ENCODE measurements around the gene RCOR1. TPM values are rescaled to one million over a fixed set of nuclear protein-coding genes. Genes with fewer than 3 reads are reported as not detected.

The RCOR1 gene
- total RNA-seq, 2 donors from 2014 or later, result 17.1 to 17.5 TPM

- ATAC-seq (no peak), DNase-seq (ENCODE audit: low spot score) (no peak)
- Mint-ChIP-seq H3K27ac (no peak overlapping the region), H3K27me3 (peaks cover 0 to 3% of the 10 kb centered on the region in 2 donors), H3K9me3 (no peaks in the 10 kb centered on the region), H3K36me3 (no peaks in the 10 kb centered on the region), H3K4me3 (no peak overlapping the region), H3K4me1 (ENCODE audit: low read depth in 2 of 2) (no peaks in the 10 kb centered on the region)
These were observed 13.6 kb upstream of the RCOR1 start for GRCh38 chr14:102578821-102579220.

- H3K4me3 Mint-ChIP-seq, result no peak overlapping the region
- no peaks in the 10 kb centered on the region for H3K9me3 Mint-ChIP-seq
- H3K27me3 Mint-ChIP-seq, result peaks cover 0 to 3% of the 10 kb centered on the region in 2 donors
These were observed 12.5 kb upstream of the RCOR1 start for GRCh38 chr14:102579696-102580549.

GRCh38 chr14:102580550-102581110 is 11.8 kb upstream of the RCOR1 start:
- Mint-ChIP-seq H3K27ac (no peak overlapping the region), H3K27me3 (no peaks in the 10 kb centered on the region), H3K4me1 (ENCODE audit: low read depth in 2 of 2) (no peaks in the 10 kb centered on the region), H3K9me3 (no peaks in the 10 kb centered on the region), H3K36me3 (no peaks in the 10 kb centered on the region), H3K4me3 (no peak overlapping the region)
- ATAC-seq (no peak), DNase-seq (ENCODE audit: low spot score) (no peak)

More at GRCh38 chr14:102579696-102580549, 12.5 kb upstream of the RCOR1 start:
- Mint-ChIP-seq H3K36me3 (no peaks in the 10 kb centered on the region), H3K4me1 (ENCODE audit: low read depth in 2 of 2) (no peaks in the 10 kb centered on the region), H3K27ac (no peak overlapping the region)
- ATAC-seq (no peak), DNase-seq (ENCODE audit: low spot score) (no peak)

DNA sequence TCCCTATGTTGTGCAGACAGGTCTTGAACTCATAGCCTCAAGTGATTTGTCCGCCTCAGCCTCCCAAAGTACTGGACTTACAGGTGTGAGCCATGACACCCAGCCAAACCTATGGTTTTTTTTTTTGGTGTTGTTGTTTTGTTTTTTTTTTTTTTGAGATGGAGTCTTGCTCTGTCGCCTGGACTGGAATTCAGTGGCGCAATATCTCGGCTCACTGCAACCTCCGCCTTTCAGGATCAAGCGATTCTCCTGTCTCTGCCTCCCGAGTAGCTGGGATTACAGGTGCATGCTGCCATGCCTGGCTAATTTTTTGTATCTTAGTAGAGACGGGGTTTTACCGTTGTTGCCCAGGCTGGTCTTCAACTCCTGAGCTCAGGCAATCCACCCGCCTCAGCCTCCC is 11.3 kb upstream of the RCOR1 start:
- no peak for ATAC-seq
- no peak overlapping the region for H3K4me3 Mint-ChIP-seq
- H3K27ac Mint-ChIP-seq, result no peak overlapping the region
- DNase-seq (ENCODE audit: low spot score), result no peak
- no peaks in the 10 kb centered on the region for H3K9me3 Mint-ChIP-seq
- no peaks in the 10 kb centered on the region for H3K27me3 Mint-ChIP-seq
- no peaks in the 10 kb centered on the region for H3K36me3 Mint-ChIP-seq
- H3K4me1 Mint-ChIP-seq (ENCODE audit: low read depth in 2 of 2), result no peaks in the 10 kb centered on the region

DNA sequence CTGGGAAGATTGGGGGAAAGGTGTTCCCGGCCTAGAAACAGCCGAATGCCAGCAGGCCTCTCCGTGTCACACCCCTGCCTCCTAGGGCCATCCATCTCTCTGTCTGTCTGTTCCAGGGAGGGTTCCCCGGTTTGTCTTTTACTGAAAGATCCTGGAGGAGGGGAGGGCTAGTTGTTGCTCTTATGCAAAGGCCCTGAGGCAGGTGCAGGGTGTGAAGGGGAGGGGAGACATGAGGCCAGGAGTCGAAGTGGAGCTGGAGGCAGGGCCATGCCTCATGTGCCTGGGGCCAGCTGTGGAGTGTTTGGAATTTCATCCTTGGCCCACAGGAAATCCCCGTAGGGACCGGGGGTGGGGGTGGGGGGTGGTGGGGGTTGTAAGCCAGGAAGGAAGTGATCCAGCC is 8.7 kb upstream of the RCOR1 start:
- ATAC-seq, result no peak
- no peaks in the 10 kb centered on the region for H3K27me3 Mint-ChIP-seq
- no peaks in the 10 kb centered on the region for H3K9me3 Mint-ChIP-seq
- no peak overlapping the region for H3K27ac Mint-ChIP-seq
- DNase-seq (ENCODE audit: low spot score), result no peak
- H3K4me3 Mint-ChIP-seq, result no peak overlapping the region
- no peaks in the 10 kb centered on the region for H3K4me1 Mint-ChIP-seq (ENCODE audit: low read depth in 2 of 2)
- H3K36me3 Mint-ChIP-seq, result no peaks in the 10 kb centered on the region

DNA sequence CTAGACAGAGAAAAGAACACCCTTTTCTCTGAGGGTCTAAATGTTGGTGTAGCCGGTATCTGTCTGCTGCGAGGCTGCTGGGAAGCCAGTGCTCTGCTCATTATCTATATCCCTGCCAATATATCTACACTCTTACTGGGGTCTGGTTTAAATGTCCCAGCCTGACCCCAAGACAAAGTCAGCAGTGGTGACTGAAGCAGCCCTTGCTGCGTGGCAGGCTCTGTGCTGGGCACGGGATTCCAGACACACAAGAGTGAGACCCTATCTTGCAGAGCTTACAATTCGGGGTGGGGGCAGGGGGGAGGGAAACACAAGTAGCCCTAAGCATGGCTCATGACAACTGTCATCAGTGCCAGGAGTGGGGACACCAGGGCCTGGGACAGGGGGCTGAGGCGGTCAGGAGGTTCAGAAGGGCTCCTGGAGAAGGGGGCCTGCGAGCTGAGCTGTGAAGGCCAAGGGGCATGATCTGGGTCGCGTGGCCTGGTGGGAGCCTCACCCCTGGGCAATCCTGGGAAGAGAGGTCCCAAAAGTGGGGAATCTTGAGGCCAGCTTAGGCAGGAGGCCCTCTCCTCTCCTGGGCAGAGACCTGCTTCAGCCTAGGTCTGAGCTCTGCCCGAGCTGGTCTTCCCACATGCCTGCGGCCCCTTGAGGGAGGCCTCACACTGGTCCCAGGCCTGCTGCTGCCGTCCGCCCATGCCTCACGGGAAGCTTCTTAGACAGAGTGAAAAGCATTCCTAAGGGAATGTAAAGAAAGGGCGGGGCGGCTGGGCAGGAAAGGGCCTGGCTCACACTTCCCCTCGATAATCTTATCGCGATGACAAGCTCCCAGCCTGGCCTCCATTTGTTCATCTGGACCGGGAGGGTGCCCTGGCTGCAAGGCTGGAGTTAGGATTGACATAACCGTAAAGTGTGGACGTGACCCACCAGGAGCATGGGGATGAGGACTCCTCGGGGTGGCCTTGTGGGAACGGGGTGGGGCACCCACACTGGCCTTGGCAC is 7.3 kb upstream of the RCOR1 start:
- ATAC-seq (peak; percentile 22 to 41), DNase-seq (ENCODE audit: low spot score) (no peak)
- Mint-ChIP-seq H3K27ac (no peak overlapping the region), H3K4me1 (ENCODE audit: low read depth in 2 of 2) (no peaks in the 10 kb centered on the region), H3K27me3 (no peaks in the 10 kb centered on the region), H3K36me3 (no peaks in the 10 kb centered on the region), H3K4me3 (no peak overlapping the region), H3K9me3 (no peaks in the 10 kb centered on the region)

GRCh38 chr14:102586420-102587104 is 5.9 kb upstream of the RCOR1 start:
- Mint-ChIP-seq H3K36me3 (no peaks in the 10 kb centered on the region), H3K9me3 (no peaks in the 10 kb centered on the region), H3K4me3 (no peak overlapping the region), H3K4me1 (ENCODE audit: low read depth in 2 of 2) (no peaks in the 10 kb centered on the region), H3K27me3 (no peaks in the 10 kb centered on the region), H3K27ac (no peak overlapping the region)
- ATAC-seq, result no peak
- DNase-seq (ENCODE audit: low spot score), result no peak

DNA sequence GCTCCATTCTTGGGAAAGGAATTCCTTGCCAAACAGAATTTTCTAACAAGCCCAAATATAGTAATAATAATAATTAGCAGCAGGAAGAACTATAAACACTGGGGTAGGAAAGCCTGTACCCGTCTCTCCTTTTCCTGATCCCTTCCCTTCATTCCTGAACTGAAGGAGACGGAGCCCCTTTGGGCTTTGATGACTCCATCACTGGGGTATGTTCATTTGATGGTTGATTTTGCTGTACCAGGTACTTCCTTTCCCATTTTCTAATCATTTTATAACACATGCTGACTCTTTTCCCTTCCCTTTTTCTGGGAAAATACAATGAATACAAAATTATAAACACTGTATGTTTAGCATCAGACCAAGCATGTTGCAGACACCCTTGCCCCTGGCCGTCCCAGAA is 3.6 kb upstream of the RCOR1 start:
- Mint-ChIP-seq H3K36me3 (no peaks in the 10 kb centered on the region), H3K27ac (no peak overlapping the region), H3K27me3 (no peaks in the 10 kb centered on the region), H3K9me3 (no peaks in the 10 kb centered on the region), H3K4me1 (ENCODE audit: low read depth in 2 of 2) (peaks cover 3 to 4% of the 10 kb centered on the region in 2 donors), H3K4me3 (no peak overlapping the region)
- no peak for ATAC-seq
- no peak for DNase-seq (ENCODE audit: low spot score)

DNA sequence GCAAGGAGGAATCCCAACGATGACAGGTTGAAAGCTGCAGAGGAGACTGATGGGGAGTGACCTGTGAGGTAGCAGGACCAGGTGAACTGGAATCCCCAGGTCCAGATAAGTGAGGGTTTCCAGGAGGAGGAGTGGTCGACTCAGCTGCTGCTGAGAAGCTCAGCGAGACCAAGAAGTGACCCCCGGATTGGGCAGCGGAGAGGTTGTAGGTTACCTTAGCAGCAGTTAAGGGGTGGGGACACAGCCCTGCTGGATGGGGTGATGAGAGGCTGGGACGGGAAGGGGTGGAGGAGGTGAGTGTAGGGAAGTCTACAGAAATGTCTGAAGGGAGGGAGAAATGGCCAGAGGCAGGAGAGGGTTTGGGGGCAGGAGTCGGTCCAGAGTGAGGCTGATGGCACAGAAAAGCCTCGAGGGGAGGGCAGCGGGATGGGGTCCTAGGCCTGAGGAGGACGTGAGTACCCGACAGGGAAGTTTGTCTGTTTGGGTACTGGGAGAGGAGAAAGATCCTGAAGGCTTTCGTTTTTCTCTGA is 2.6 kb upstream of the RCOR1 start:
- no peaks in the 10 kb centered on the region for H3K27me3 Mint-ChIP-seq
- H3K4me3 Mint-ChIP-seq, result peak overlapping the region; percentile 15
- peak overlapping the region; percentile 23 to 52 for H3K27ac Mint-ChIP-seq

GRCh38 chr14:102590667-102591099 is 1.8 kb upstream of the RCOR1 start:
- Mint-ChIP-seq H3K4me3 (peak overlapping the region; percentile 88), H3K4me1 (ENCODE audit: low read depth in 2 of 2) (peaks cover 12 to 18% of the 10 kb centered on the region in 2 donors), H3K27me3 (no peaks in the 10 kb centered on the region), H3K9me3 (no peaks in the 10 kb centered on the region), H3K36me3 (no peaks in the 10 kb centered on the region), H3K27ac (peak overlapping the region in 1 of 2 donors; percentile 78)
- ATAC-seq, result no peak
- no peak for DNase-seq (ENCODE audit: low spot score)

More for the DNA sequence above, 2.6 kb upstream of the RCOR1 start:
- Mint-ChIP-seq H3K4me1 (ENCODE audit: low read depth in 2 of 2) (peaks cover 9 to 14% of the 10 kb centered on the region in 2 donors), H3K36me3 (no peaks in the 10 kb centered on the region), H3K9me3 (no peaks in the 10 kb centered on the region)
- DNase-seq (ENCODE audit: low spot score), result no peak
- ATAC-seq, result no peak

GRCh38 chr14:102591372-102591943 is 991 bp upstream of the RCOR1 start:
- ATAC-seq (no peak), DNase-seq (ENCODE audit: low spot score) (no peak)
- H3K9me3 Mint-ChIP-seq, result no peaks in the 10 kb centered on the region
- no peaks in the 10 kb centered on the region for H3K36me3 Mint-ChIP-seq
- H3K4me1 Mint-ChIP-seq (ENCODE audit: low read depth in 2 of 2), result peaks cover 12 to 18% of the 10 kb centered on the region in 2 donors
- H3K4me3 Mint-ChIP-seq, result peak overlapping the region; percentile 88
- H3K27me3 Mint-ChIP-seq, result no peaks in the 10 kb centered on the region
- H3K27ac Mint-ChIP-seq, result peak overlapping the region; percentile 78 to 80

DNA sequence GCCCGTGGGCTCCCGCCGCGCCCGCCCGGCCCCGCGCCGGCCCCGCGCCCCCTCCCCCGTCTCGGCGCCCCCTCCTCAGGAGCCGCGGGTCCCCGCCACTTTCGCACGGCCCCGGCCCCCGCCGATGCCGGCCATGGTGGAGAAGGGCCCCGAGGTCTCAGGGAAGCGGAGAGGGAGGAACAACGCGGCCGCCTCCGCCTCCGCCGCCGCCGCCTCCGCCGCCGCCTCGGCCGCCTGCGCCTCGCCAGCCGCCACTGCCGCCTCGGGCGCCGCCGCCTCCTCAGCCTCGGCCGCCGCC is 263 bp downstream of the RCOR1 start:
- Mint-ChIP-seq H3K9me3 (no peaks in the 10 kb centered on the region), H3K36me3 (no peaks in the 10 kb centered on the region), H3K4me3 (peak overlapping the region; percentile 88), H3K27me3 (no peaks in the 10 kb centered on the region), H3K4me1 (ENCODE audit: low read depth in 2 of 2) (peaks cover 12 to 18% of the 10 kb centered on the region in 2 donors), H3K27ac (no peak overlapping the region)
- peak; percentile 0 to 10 for ATAC-seq
- DNase-seq (ENCODE audit: low spot score), result no peak
